AG09319 (cell line): ENCODE results near the gene EBF3.
A peak's percentile ranks its signal among the peaks of the same experiment; 100 is the strongest.

Experiments
- DNase-seq: peaks from one replicate; pipeline ENCODE4 v3.0.0-alpha.2; 2010; ENCODE audit warnings: low read depth; ENCODE audit errors: extremely low read depth
- CTCF ChIP-seq: IDR thresholded peaks from 2 replicates; pipeline ENCODE4 v1.5.1; 2011; ENCODE audit warnings: low read depth, mild to moderate bottlenecking, inconsistent platforms, low read length, moderate library complexity

The EBF3 gene

GRCh38 chr10:129978980-129979379 is 14.9 kb upstream of the EBF3 start:
- no peak for DNase-seq
- TF ChIP-seq CTCF, result no peak

GRCh38 chr10:129978322-129978721 is 14.2 kb upstream of the EBF3 start:
- no peak for DNase-seq
- TF ChIP-seq CTCF, result no peak

GRCh38 chr10:129977794-129978193 is 13.7 kb upstream of the EBF3 start:
- no peak for DNase-seq
- no peak for TF ChIP-seq CTCF

GRCh38 chr10:129973674-129974059 is 9.6 kb upstream of the EBF3 start:
- no peak for TF ChIP-seq CTCF
- DNase-seq, result no peak

- no peak for DNase-seq
- no peak for TF ChIP-seq CTCF
Measured at GRCh38 chr10:129972966-129973673, 9.0 kb upstream of the EBF3 start.

- DNase-seq, result no peak
- no peak for TF ChIP-seq CTCF
Measured at GRCh38 chr10:129972145-129972965, 8.3 kb upstream of the EBF3 start.

- DNase-seq, result no peak
- TF ChIP-seq CTCF, result peak; percentile 32
Measured at GRCh38 chr10:129971381-129972144, 7.5 kb upstream of the EBF3 start.
